HG03025 (cell line): Measurements from ENCODE around the gene CD247.

Experiments used
- ATAC-seq: cut with Tn5 transposase; IDR thresholded peaks from one replicate; pipeline ENCODE4 v1.9.1; 2021; ENCODE audit warnings: mild to moderate bottlenecking, moderate library complexity; ENCODE audit not compliant: unreplicated experiment, low FRiP score

The CD247 gene

DNA sequence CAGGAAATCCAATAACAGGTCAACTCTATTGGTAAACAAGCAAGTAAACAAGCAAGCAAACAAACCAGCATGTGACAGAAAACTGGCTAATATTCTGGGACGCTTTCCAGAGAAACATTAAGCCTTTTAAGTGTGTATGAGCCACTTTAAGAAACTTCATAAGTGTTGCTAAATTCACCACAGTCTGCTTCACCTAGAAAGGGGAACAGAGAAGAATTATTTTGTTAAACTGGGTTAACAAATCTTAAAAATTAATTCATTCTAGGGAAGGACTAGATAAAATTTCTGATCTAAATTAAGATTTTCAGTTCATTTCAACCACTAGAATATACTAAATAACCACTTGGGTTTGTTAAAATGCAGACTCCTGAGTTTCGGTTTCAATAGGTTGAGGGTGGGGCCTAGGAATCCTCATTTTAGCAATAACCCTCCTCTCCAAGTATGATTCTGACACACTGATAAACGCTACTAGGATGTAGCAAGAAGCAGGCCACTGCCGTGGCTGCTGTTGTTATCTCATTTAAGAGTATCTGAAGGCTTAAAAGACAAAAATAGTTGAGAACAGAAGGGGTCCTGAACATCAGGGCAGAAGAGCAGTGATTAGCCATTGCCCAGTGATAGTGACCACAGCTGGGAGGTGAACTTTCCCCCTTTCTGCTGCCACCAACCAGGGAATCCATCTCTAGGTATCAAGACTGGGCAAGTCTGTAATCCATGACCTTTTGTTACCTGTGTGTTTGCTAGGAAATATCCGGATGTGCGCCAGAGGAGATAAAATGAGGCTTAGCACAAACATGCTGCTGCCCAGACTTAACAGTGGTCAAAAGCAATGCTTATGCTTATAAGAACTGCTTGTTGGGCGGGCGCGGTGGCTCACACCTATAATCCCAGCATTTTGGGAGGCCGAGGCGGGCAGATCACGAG, 24.0 kb upstream of the CD247 start:
- no peak for ATAC-seq

DNA sequence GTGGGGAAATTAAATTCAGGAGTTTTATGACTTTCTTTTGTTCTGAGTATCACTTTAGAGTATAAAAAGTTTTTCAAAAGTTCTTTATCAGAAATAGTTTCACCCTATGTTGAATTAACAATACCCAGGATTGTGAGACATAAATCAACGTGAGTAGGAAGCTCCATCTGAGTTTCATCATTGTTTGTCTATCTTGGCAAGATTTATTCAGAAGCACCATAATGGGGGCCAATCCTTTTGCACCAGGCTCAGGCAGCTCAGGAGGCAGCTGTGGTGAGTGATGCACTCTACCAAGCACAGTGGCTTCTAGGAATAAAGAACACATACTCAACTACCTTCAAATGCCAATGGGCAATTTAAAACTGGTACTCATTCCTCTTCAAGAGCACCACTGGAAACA, 23.3 kb upstream of the CD247 start:
- no peak for ATAC-seq

- ATAC-seq: no peak
Measured at GRCh38 chr1:167541003-167541402, 22.7 kb upstream of the CD247 start.

- no peak for ATAC-seq
Measured at GRCh38 chr1:167538657-167539056, 20.3 kb upstream of the CD247 start.

- no peak for ATAC-seq
Measured at GRCh38 chr1:167533851-167534300, 15.5 kb upstream of the CD247 start.

DNA sequence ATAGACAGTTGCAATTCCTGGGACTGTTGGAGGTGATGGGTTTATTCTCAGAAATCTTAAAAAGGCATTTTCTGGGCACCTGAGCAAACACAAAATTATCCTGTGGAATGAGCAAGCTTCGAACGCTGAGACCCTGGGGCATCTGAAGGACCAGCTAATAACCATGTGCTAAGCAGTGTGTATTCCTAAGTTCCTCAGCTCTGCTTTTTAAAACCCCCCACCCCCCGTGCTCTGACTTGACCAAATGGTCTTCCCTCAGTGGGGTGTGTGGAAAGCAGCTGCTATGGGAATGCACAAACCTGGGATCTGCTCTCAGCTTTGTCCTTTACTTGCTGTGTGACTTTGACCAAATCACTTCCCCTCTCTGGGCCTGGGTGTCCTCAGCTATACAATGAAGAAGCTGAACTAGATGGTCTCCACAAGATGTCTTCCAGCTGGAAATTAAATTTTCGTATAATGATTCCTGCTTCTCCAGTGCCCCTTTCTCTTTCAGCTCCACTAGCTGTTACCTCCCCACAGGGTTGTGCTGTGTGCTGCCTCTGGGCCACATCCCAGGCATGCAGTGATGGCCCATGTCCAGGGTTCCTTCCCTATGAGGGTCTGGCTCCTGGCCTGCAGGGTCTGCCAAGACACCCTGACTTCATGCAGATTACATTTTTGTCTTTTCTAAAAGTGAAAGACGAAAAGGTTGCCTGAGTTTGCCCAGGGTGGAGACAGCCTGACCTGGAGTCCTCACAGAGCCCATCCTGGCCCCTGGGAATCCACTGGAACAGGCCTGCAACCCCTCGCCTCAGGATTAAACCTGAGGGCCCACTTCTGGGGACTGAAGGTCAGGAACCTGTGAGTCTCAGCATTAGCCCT, 14.9 kb upstream of the CD247 start:
- no peak for ATAC-seq

GRCh38 chr1:167532375-167532774, 14.0 kb upstream of the CD247 start:
- no peak for ATAC-seq

DNA sequence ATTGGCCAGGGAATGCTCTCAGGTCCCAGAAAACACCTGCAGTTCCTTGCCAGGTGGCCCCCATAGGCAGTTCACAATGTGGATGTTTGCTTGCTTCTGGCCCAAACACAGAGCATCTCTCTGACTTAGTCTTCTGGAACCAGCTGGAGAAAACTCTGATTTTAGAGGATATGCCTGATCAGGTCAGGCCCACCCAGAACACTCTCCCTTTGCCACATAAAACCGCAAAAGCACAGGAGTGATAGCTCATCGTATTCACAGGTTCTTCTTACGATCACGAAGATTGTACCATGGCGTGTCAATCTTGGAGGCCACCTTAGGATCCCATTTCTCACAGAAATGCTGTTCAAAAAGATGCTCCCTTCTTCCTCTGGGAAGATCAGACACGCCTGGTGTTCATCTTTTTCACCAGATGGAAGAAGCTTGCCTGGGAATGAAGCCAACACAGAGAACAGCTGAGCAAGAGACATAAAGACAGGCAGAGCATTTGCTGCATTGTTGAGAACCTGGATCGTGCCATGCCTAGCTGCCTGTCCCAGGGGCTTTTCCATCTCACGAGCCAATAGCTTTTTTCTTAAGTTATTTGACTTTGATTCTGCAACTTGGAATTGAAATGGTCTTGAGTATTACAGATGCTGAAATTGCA, 11.6 kb upstream of the CD247 start:
- no peak for ATAC-seq

DNA sequence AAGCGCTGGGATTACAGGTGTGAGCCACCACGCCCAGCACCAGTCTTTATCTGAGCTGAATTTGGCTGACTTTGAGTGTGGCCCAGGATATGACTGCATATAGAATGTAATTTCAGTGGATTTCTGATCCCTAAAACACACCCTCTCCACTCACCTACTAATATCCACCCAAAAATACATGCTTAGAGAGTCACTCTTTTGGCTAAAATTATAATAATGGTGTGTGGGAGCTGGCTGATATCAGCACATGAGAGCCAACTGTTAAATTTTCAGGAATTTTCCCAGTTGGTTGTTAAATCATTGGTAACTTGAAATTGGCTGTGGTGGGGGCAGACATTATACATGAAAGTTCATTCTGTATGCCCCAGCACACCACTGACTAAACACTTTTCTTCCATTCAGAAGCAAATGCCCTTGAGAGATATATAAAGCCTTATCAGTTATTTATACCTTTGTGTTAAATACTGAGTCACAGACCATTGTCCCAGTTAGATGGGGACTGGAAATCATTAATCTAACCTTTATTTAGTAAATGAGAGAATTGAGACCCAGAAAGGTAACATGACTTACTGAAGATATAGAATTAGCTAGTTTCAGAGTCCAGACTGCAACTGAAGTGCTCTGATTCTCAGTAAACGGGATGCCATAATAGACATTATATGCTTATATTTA, 9.9 kb upstream of the CD247 start:
- ATAC-seq: no peak

DNA sequence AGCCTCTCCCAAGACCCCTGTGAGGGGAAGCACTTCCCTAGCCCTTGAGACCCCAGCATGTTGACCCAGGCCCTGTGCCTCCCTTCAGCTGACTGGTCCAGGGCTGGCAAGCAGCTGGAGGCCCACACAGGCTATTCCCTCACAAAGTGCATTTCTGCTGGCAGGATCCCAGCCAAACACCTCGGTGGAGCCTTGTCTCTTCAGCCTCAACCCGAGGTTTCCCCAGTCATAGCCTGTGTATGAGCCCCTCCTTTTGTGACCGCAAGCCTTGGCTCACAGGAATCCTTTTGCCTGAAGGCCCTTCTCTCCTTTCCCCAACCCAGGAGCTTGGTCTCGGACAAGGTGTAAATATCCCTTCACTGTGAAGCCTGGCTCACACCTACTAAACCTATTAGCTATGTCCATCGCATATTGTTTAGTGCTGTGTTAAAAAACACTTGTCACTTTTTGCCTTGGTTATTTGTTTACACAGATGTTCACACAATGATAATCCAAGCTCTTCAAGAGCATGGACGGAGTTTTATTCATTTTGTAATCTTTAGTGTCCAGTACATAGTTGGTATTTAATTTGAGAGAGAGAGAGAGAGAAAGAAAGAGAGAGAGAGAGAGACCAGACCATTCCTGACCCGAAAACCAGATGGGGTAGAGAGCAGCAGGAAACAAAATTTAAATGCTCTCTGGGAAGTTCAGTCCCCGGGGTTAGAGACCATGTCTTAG, 8.5 kb upstream of the CD247 start:
- no peak for ATAC-seq

GRCh38 chr1:167524651-167525050, 6.3 kb upstream of the CD247 start:
- ATAC-seq: no peak

DNA sequence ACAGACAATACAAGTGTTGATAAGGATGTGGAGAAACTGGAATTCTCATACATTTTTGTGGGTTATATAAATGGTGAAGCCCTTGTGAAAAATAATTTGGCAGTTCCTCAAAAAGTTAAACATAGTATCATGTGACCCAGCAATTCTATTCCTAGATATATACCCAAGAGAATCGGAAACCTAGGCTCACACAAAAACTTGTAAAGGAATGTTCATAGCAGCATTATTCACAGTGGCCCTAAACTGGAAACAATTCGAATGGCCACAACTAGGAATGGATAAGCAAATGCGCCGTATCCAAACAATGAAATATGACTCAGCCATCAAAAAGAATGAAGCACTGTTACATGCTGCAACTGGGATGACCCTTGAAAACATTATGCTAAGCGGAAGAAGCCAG, 3.9 kb upstream of the CD247 start:
- ATAC-seq: no peak

DNA sequence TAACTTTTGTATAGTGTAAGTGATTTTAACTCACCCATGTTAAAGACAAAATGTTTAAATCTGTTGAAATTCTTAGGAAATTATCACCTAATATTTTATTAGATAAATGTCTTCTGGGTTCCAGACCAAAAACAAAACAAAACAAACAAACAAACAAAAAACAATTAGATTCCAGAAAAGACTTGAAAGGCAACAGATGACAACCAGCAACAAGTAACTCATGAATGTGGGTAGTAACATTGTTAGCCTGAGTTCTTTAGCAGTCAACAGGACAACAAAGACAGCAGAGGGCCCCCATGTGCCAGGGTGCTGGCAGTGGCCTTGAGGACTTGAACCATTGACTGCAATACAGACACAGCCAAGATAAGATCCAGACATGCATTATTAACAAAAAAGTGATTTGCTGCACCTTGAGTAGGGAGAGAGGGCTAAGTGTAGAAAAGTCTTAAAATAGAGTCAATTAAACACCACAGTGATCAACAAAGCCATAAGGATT, 2.4 kb upstream of the CD247 start:
- ATAC-seq: no peak

- ATAC-seq: no peak
Measured at GRCh38 chr1:167517535-167518330, 596 bp downstream of the CD247 start.

DNA sequence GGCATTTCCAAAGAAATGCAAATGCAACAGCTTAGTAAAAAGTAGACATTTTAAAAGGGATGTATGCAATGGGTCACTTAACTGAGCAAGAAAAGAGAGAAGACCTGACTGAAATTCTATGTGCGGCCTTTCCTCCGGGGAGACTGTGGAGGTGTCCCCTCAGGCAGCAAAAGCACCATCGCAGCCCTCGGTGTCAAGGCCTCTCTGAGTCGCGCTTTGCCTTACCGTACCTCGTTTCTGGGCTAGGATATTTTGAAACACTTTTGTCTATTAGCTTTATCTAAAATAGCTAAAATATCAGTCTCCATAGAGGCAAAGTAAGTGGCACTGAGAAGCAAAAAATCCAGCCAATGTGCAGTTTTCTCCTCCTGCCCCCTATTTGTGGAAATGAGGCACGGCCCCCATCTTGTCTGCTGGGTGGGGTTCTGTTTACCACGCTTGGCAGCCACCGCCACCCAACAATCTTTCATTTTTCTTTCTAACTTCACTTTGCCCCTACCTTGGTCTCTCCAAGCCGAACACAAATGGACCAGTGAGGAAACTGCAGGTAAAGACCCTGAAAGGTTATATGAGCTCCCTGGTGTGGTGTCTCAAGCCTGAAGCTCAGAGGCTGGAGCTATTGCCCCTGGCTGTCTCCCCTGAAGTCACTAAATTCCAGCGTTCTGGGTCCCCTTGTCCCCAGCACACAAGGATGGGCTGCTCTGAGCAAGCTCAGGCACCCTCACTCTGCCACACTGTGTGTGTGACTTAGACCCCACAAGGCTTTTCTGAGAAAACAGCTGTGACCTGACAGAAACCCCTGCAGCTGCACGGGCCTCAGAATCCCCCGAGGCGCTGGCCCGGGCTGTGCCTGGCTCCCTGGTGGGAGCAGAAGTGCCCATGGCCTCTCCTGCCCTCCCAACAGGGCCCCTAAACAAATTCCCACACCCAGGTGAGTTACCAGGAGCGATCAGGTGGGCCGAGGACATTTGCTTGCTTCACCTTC, 1.6 kb downstream of the CD247 start:
- ATAC-seq: no peak

DNA sequence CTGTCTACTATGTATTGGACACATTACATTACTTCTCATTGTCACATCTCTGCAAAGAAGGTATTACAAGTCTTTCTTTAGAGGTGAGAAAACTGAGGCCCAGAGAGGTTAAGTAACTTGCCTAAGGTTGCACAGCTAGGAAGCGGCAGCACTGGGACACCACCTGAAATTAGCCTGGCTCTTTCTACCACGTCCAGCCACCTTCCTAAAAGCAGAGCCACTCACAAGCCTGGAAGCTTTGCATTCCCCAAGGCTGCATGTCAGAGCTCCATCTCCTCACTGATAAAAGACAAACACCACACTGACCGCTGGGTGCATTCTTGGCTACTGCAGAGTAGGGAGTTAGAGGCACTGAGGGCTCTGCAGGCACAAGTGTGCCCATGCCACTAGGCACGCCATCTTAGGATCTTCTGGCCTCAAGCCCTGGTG, 2.4 kb downstream of the CD247 start:
- ATAC-seq: no peak

- no peak for ATAC-seq
Measured at GRCh38 chr1:167515461-167515860, 2.9 kb downstream of the CD247 start.

GRCh38 chr1:167514288-167514687, 4.0 kb downstream of the CD247 start:
- ATAC-seq: no peak
